ENCODE data around the gene PAQR5.
"Not testable (repeated sequence)": the region's sequence is repeated elsewhere in the genome, so short reads cannot be mapped to it uniquely, and the experiment has no call there.

PAQR5 gene, protein sequence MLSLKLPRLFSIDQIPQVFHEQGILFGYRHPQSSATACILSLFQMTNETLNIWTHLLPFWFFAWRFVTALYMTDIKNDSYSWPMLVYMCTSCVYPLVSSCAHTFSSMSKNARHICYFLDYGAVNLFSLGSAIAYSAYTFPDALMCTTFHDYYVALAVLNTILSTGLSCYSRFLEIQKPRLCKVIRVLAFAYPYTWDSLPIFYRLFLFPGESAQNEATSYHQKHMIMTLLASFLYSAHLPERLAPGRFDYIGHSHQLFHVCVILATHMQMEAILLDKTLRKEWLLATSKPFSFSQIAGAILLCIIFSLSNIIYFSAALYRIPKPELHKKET

GRCh38 chr15:69298697-69299441, at the start of gene PAQR5:
PAQR5 (plus strand) TSS chr15:69298912; CDS start chr15:69360081, 61,169 bp downstream.
- DNase-seq: no peak

GRCh38 chr15:69253156-69253555, 45.6 kb upstream of the PAQR5 start:
- DNase-seq: no peak

DNA sequence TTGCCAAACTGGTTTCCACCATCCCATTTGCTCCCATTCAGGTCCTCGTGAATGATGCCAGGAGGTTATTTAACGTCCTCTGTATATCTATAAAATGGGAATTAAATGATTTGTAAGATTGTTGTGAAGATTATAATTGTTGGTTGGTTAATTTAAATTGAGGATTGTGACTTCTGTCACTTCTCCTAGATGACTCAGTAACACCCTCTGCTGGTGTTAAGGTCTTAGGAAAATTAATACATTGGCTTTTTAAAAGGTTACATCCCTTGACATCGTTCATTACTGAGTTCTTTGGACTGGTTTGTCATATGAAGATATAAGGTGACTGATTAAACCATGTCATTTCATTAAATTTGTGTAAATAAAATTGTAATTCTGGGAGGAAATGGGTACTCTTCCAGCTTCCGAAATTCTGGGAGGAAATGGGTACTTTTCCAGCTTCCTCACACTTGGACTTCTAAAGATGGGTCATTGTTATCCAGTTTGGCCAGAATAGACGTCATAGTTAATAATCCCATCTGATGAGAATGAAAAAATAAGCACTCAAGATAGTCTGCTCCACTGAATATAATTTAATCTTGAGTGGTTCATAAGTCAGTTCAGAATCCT, 33.3 kb upstream of the PAQR5 start:
- no peak for DNase-seq

DNA sequence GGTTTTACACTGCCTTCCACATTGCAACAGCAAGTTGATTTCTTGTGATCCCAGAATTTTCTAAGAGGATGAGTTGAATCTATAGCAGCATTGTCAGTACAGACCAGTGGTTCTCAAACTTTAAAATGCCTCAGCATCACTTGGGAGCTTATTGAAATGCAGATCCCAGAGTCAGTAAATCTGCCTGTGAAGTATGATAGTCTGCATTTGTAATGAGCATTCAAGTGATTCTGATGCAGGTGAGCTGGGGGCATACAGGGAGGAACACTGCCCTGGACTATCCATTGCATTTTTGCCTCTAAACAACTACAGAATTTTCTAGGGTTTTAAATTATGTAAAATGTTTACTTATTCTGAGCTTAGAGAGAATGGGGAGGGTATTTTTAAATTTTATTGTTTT, 27.5 kb upstream of the PAQR5 start:
- no peak for DNase-seq

- no peak for DNase-seq
These were observed 26.6 kb upstream of the PAQR5 start for GRCh38 chr15:69272139-69272538.

- DNase-seq: no peak
These were observed 25.8 kb upstream of the PAQR5 start for GRCh38 chr15:69272891-69273290.

DNA sequence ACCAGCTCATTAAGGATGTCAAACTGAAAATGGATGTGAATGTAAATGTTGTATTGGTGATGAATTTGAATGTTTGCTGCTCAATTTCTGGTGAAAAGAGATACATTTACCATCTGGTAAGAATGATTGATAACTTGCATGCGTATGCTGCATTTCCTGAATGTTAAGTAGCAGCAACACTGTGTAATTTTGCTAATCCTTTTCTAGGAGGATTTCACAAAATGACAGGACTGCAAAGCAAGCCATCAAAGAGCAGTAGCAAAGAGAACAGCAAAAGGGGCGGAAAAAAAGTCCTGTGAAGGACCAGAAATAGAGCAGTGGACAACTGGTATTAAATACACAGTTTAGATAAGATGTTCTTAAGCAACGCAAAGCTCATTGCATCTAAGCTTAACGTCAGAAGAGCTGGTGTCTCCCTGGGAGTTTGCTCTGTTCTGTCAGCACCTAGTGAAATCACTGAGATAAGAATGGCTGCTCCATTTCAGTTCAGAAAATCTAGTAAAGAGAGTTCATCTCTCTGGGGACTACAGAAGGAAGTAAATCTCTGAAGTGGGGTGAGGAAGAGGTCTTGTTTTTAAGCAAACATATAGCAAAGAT, 23.5 kb upstream of the PAQR5 start:
- no peak for DNase-seq

DNA sequence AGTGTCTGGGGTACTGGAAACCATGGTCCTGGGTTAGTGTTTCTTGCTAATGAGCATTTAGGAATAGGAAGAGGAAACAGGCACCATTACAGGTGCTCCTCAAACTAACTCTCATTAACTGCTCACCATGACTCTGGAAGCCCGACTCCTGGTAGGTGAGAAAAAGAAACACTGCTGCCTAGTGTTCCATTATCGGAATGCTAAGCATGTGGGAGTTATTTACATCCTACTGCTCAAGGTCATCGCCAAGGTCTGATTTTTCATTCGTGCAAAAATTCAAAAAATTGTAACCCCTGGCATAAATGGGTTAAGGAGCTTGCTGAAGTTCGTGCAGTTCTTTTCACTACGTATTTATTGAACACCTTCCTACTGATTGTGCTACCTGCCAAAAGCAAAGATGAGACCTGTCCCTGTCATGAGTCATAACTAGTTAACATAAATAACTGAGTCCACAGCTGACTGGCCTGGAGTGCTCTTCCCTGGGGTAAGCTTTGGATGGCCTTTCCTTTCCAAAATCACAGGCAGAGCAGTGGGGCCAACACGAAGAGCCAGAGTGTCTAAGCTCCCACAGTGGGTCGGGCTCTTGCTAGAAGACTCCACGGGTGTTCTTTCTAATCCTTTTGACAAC, 22.7 kb upstream of the PAQR5 start:
- DNase-seq: no peak

GRCh38 chr15:69277316-69277715, 21.4 kb upstream of the PAQR5 start:
- DNase-seq: no peak

DNA sequence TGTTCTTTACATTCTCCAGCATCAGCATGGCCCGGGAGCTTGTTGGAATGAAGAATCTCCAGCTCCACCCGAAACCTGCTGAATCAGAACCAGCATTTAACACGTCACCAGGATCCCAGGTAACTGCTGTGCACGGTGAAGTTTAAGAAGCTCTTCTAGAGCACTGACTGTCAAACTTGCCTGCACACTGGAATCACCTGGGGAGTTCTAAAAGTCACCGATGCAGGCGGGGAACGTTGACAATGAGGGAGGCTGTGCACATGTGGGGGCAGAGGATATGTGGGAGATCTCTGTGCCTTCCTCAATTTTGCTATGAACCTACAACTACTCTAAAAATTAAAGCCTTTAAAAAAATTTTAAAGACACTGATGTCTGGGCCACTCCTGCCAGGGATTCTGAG, 19.1 kb upstream of the PAQR5 start:
- DNase-seq: no peak

- DNase-seq: no peak
These were observed 17.9 kb upstream of the PAQR5 start for GRCh38 chr15:69280783-69281182.

- DNase-seq: no peak
These were observed 16.5 kb upstream of the PAQR5 start for GRCh38 chr15:69282104-69282743.

DNA sequence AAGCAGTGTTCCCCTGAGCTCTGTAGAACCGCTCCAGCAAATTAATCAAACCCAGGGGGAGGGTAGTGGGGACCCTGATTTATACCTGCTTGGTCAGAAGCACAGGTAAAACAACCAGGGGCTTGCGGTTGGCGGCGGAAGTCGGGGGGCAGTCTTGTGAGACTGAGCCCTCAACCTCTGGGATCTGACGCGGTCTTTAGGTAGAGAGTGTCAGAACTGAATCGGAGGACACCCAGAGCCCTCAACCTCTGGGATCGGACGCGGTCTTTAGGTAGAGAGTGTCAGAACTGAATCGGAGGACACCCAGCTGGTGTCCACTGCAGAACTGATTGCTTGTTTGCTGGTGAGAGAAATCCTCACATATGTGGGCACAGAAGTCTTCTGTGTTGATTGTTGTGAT, 12.9 kb upstream of the PAQR5 start:
- DNase-seq: no peak

- DNase-seq: no peak
These were observed 10.7 kb upstream of the PAQR5 start for GRCh38 chr15:69288011-69288410.

- no peak for DNase-seq
These were observed 10.0 kb upstream of the PAQR5 start for GRCh38 chr15:69288531-69289341.

DNA sequence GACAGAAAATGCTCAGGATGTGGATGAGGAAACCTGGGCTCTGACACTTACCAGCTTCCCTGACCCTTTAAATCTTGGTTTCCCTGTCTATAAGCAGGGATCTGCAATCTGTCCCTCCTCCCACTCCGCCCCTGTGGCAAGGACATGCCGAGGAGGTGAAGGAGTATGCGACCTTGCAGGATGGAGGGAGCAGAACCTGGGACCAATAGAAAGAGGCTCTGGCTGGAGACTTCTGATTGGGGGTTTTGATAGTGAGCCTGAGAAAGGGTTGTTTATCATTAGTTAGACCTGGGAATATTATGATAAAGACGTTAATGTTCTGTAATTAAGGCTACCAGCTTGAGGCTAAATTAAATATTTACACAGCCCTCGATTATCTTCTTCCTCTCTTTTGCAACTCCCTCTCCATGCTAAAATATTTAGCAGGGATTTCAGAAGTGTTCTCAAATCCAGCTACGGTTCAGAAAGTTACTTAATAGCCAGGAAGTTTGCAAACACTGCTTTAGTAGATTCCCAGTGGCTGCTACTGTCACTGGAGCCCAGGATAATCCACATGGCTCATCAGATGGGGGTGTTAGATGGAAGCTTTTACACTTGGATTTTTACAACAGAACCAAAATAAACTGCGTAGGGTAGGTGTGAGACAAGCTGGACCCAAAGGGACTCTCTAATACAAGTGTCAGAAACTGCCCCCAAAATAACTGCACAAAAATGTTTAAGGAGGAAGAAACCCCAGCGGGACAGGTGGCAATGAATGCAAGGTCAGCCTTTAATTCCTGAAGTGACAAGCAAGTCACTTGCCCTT, 9.2 kb upstream of the PAQR5 start:
- DNase-seq: no peak

GRCh38 chr15:69290346-69291164, 8.2 kb upstream of the PAQR5 start:
- DNase-seq: no peak

- not testable (repeated sequence) for DNase-seq
These were observed 7.1 kb upstream of the PAQR5 start for GRCh38 chr15:69291651-69292050.

DNA sequence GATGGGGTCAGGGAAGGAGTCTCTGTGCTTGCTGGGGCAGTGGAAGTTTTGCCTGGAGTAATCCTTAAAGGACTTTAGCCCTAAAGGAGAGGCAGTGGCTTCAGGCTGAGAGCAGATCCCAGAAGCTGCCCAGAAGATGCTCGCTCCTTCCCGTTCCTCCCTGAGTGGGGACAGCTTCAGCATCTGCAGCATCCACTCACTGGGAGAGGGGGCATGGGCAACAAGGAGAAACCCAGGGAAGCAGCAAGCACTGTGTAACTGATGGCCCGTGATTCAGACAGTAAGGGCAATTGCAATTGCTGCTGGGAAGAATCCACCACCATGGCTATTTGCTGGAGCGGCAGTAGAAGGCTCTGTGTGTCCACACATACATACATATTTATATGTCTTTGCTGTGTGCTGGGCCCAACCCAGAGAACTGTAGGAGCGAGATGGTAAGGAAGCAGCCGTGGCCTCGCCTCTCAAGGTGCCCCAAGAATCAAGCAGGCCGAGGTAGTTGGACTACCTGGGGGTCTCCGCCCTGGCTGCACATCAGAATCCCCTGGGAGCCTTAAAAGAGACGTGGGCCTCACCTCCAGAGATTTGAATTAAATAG, 5.8 kb upstream of the PAQR5 start:
- DNase-seq: no peak

All from activated naive CD4-positive, alpha-beta T cell treated with Interleukin-2 at 50 U/mL for 16 hours (primary cell).